Fibroblast of lung (primary cell): Measurements from ENCODE around the gene ACOXL. TPM values are rescaled to one million over a fixed set of nuclear protein-coding genes. Genes with fewer than 3 reads are reported as not detected.

Source experiments
- DNase-seq, 2 donors: peaks; one replicate each; pipeline versions ENCODE4 v3.0.0 to v3.0.0-alpha.2; 2010; ENCODE audit warnings: low read depth in 2 of 2
- H2AFZ ChIP-seq: 2 replicates; pipeline ENCODE4 v1.5.1; 2012; ENCODE audit warnings: low read length, control low read depth, inconsistent platforms
- H3K27ac ChIP-seq: 2 replicates; pipeline ENCODE4 v1.5.1; 2011; ENCODE audit warnings: low read length, control low read depth; ENCODE audit not compliant: insufficient read depth
- H3K27me3 ChIP-seq: 2 replicates; pipeline ENCODE4 v1.5.1; 2011; ENCODE audit warnings: mild to moderate bottlenecking, low read length; ENCODE audit not compliant: control insufficient read depth, insufficient read depth
- H3K36me3 ChIP-seq: 2 replicates; pipeline ENCODE4 v1.5.1; 2011; ENCODE audit warnings: low read length; ENCODE audit not compliant: control insufficient read depth, insufficient read depth
- H3K4me1 ChIP-seq: 2 replicates; pipeline ENCODE4 v1.5.1; 2011; ENCODE audit warnings: low read length; ENCODE audit not compliant: control insufficient read depth, insufficient read depth; ENCODE audit errors: extremely low read depth
- H3K4me2 ChIP-seq: 2 replicates; pipeline ENCODE4 v1.5.1; 2011; ENCODE audit warnings: low read length, control low read depth; ENCODE audit not compliant: insufficient read depth; ENCODE audit errors: extremely low read depth
- H3K4me3 ChIP-seq, 4 experiments: fragments of 200-600 bp in 1 of 4; sonication (generic) in 1 of 4; replicated peaks in 1 of 4; 2 replicates each; pipeline ENCODE4 v1.5.1; 2011 to 2016; ENCODE audit warnings: low read length in 4 of 4, low read depth in 3 of 4, mild to moderate bottlenecking in 3 of 4, control low read depth in 2 of 4, inconsistent platforms in 1 of 4, mixed read lengths in 1 of 4; ENCODE audit not compliant: insufficient read depth in 1 of 4; ENCODE audit errors: control extremely low read depth in 1 of 4
- H3K79me2 ChIP-seq: 2 replicates; pipeline ENCODE4 v1.5.1; 2012; ENCODE audit warnings: mild to moderate bottlenecking, low read length, inconsistent platforms; ENCODE audit not compliant: control insufficient read depth, insufficient read depth
- H3K9ac ChIP-seq: 2 replicates; pipeline ENCODE4 v1.5.1; 2011; ENCODE audit warnings: mild to moderate bottlenecking, low read length, control low read depth; ENCODE audit not compliant: insufficient read depth
- H3K9me3 ChIP-seq: 2 replicates; pipeline ENCODE4 v1.5.1; 2012; ENCODE audit warnings: low read depth, low read length; ENCODE audit not compliant: control insufficient read depth, insufficient read depth
- H4K20me1 ChIP-seq: 2 replicates; pipeline ENCODE4 v1.5.1; 2011; ENCODE audit warnings: low read length; ENCODE audit not compliant: control insufficient read depth, insufficient read depth; ENCODE audit errors: extremely low read depth
- EZH2 ChIP-seq: IDR thresholded peaks from 2 replicates; pipeline ENCODE4 v1.5.1; 2012; ENCODE audit warnings: low read length, control low read depth, mild to moderate bottlenecking; ENCODE audit errors: missing control alignments
- polyA plus RNA-seq, 2 donors: library from polyadenylated mRNA; depleted of rRNA in 1 of 2; stranded (reverse) in 1 of 2; unstranded in 1 of 2; fragments of >200 nt; gene quantifications; 2 replicates each; pipeline ENCODE4 v1.2.1, GENCODE V29; 2011 to 2012; ENCODE audit warnings: missing spikeins in 1 of 2
- total RNA-seq: library from RNA; depleted of rRNA; stranded (reverse); fragments of >200 nt; gene quantifications from 2 replicates; pipeline ENCODE4 v1.2.1, GENCODE V29; 2014
- TF ChIP-seq, protein P1 (sequence below), 2 donors: IDR thresholded peaks in 1 of 2; conservative IDR thresholded peaks in 1 of 2; 1 replicate in 1 of 2; 2 replicates in 1 of 2; pipeline ENCODE4 v1.5.1; 2011 to 2012; ENCODE audit warnings: low read length in 2 of 2, control low read depth in 1 of 2, inconsistent platforms in 1 of 2, low read depth in 1 of 2, mild to moderate bottlenecking in 1 of 2

ACOXL gene
- total and polyA plus RNA-seq, 2 donors (not counting 1 experiment from before 2014, with no cell fraction given), result not detected

DNA sequence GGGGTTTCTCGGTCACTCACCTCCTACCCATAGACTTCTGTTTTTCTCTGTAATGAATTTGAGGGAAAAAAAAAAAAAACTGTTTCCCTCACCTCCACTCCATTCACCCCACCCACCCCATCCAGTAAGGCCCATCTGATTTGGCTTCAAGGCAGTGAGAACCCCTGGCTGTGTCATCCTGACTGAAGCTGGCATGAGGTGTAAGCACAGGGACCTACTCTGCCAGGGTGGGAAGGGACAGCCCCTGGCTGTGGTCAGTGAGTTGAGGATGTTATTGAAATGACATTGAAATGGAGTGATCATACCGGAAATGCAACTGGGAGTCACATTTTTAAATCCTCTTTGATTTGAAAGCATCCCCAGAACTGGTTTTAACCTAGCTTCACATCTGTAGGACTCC, 369.2 kb downstream of the ACOXL start:
- no peak for TF ChIP-seq EZH2
- TF ChIP-seq, protein P1, sequence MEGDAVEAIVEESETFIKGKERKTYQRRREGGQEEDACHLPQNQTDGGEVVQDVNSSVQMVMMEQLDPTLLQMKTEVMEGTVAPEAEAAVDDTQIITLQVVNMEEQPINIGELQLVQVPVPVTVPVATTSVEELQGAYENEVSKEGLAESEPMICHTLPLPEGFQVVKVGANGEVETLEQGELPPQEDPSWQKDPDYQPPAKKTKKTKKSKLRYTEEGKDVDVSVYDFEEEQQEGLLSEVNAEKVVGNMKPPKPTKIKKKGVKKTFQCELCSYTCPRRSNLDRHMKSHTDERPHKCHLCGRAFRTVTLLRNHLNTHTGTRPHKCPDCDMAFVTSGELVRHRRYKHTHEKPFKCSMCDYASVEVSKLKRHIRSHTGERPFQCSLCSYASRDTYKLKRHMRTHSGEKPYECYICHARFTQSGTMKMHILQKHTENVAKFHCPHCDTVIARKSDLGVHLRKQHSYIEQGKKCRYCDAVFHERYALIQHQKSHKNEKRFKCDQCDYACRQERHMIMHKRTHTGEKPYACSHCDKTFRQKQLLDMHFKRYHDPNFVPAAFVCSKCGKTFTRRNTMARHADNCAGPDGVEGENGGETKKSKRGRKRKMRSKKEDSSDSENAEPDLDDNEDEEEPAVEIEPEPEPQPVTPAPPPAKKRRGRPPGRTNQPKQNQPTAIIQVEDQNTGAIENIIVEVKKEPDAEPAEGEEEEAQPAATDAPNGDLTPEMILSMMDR (conservative IDR thresholded peaks at IDR 0.05 in 1 of 2, IDR thresholded peaks at IDR 0.05 in 1 of 2; ENCODE audit: low read depth in 1 of 2, low read length in 2 of 2), result no peak
- no peaks in the 10 kb centered on the region for H4K20me1 ChIP-seq
- no peak overlapping the region for H3K9ac ChIP-seq

DNA sequence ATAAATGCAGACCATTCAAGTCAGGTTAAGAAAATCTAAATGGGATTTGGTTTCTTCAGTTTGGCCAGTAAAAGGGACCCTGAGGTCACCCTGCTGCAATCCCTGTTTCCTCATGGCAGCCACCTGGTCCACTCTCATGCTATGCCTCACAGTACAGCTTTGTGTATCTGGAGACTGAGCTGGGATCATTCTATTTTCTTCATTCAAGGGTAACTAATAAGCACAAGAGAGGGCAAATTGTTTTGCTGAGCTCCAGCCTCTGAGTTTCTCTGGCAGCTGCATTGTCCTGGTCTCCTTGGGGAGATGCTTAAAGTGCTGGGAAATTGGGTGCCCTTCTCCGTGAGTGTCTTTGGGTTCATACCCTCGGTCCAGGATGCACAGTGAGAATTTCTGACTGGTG, 369.8 kb downstream of the ACOXL start:
- no peak for DNase-seq
- H3K9me3 ChIP-seq, result no peaks in the 10 kb centered on the region
- H3K4me2 ChIP-seq, result no peak overlapping the region
- no peak overlapping the region for H3K27ac ChIP-seq
- TF ChIP-seq, protein P1 (conservative IDR thresholded peaks at IDR 0.05 in 1 of 2, IDR thresholded peaks at IDR 0.05 in 1 of 2; ENCODE audit: low read depth in 1 of 2, low read length in 2 of 2), result no peak
- TF ChIP-seq EZH2, result no peak
- no peaks in the 10 kb centered on the region for H3K4me1 ChIP-seq
- H2AFZ ChIP-seq, result no peak overlapping the region
- H3K4me3 ChIP-seq, result no peak overlapping the region
- no peaks in the 10 kb centered on the region for H3K79me2 ChIP-seq
- no peaks in the 10 kb centered on the region for H3K36me3 ChIP-seq
- no peaks in the 10 kb centered on the region for H4K20me1 ChIP-seq
- H3K9ac ChIP-seq, result no peak overlapping the region
- peaks cover 20% of the 10 kb centered on the region for H3K27me3 ChIP-seq

More for the DNA sequence above, 369.2 kb downstream of the ACOXL start:
- no peak overlapping the region for H3K4me2 ChIP-seq
- H3K9me3 ChIP-seq, result no peaks in the 10 kb centered on the region
- no peaks in the 10 kb centered on the region for H3K79me2 ChIP-seq
- peaks cover 20% of the 10 kb centered on the region for H3K27me3 ChIP-seq
- H3K27ac ChIP-seq, result no peak overlapping the region
- DNase-seq, result no peak
- H3K4me3 ChIP-seq, result no peak overlapping the region
- H3K36me3 ChIP-seq, result no peaks in the 10 kb centered on the region
- H3K4me1 ChIP-seq, result no peaks in the 10 kb centered on the region
- H2AFZ ChIP-seq, result no peak overlapping the region

GRCh38 chr2:111105926-111106325, 373.6 kb downstream of the ACOXL start:
- H3K9ac ChIP-seq, result no peak overlapping the region
- no peak overlapping the region for H3K4me2 ChIP-seq
- no peak overlapping the region for H2AFZ ChIP-seq
- H3K4me1 ChIP-seq, result no peaks in the 10 kb centered on the region
- H3K27ac ChIP-seq, result no peak overlapping the region
- DNase-seq, result no peak
- H3K79me2 ChIP-seq, result no peaks in the 10 kb centered on the region
- H4K20me1 ChIP-seq, result no peaks in the 10 kb centered on the region
- H3K27me3 ChIP-seq, result peaks cover 18% of the 10 kb centered on the region
- TF ChIP-seq EZH2, result no peak
- TF ChIP-seq, protein P1 (conservative IDR thresholded peaks at IDR 0.05 in 1 of 2, IDR thresholded peaks at IDR 0.05 in 1 of 2; ENCODE audit: low read depth in 1 of 2, low read length in 2 of 2), result no peak
- H3K9me3 ChIP-seq, result no peaks in the 10 kb centered on the region
- no peaks in the 10 kb centered on the region for H3K36me3 ChIP-seq
- no peak overlapping the region for H3K4me3 ChIP-seq
